GM23338 (cell line): ENCODE measurements around the gene RAMP1. TPM values are rescaled to one million over a fixed set of nuclear protein-coding genes. Genes with fewer than 3 reads are reported as not detected.

ENCODE experiments used
- ATAC-seq: fragments of 200-7000 bp; cut with Tn5 transposase; 3 replicates; pipeline ENCODE4 v1.9.1; 2020
- DNase-seq: peaks from one replicate; pipeline ENCODE4 v3.0.0-alpha.2; 2015; ENCODE audit warnings: low spot score
- H2AFZ ChIP-seq: fragments of 200-600 bp; sonication (generic); 2 replicates; pipeline ENCODE4 v1.8.0; 2016; ENCODE audit warnings: antibody characterized with exemption, mild to moderate bottlenecking, moderate library complexity
- H3F3A ChIP-seq: fragments of 200-600 bp; sonication (generic); replicated peaks from 2 replicates; pipeline ENCODE4 v1.8.0; 2017; ENCODE audit warnings: antibody characterized with exemption, mixed run types, low read depth
- H3K27ac ChIP-seq: fragments of 200-600 bp; sonication (generic); 2 replicates; pipeline ENCODE4 v1.6.1; 2016; ENCODE audit warnings: low read depth
- H3K27me3 ChIP-seq: fragments of 200-600 bp; sonication (generic); 2 replicates; pipeline ENCODE4 v1.8.0; 2016; ENCODE audit warnings: mild to moderate bottlenecking, mixed run types, moderate library complexity; ENCODE audit not compliant: insufficient read depth
- H3K36me3 ChIP-seq: fragments of 200-600 bp; sonication (generic); 2 replicates; pipeline ENCODE4 v1.8.0; 2016; ENCODE audit warnings: mild to moderate bottlenecking; ENCODE audit not compliant: insufficient read depth
- H3K4me1 ChIP-seq: fragments of 200-600 bp; sonication (generic); 2 replicates; pipeline ENCODE4 v1.8.0; 2016; ENCODE audit warnings: mild to moderate bottlenecking, moderate library complexity; ENCODE audit not compliant: insufficient read depth
- H3K4me2 ChIP-seq: fragments of 200-600 bp; sonication (generic); 2 replicates; pipeline ENCODE4 v1.7.1; 2017; ENCODE audit warnings: mixed run types
- H3K4me3 ChIP-seq: fragments of 200-600 bp; sonication (generic); 2 replicates; pipeline ENCODE4 v1.6.1; 2016; ENCODE audit warnings: mixed run types
- H3K79me2 ChIP-seq: fragments of 200-600 bp; sonication (generic); replicated peaks from 2 replicates; pipeline ENCODE4 v1.8.0; 2017; ENCODE audit warnings: mild to moderate bottlenecking; ENCODE audit not compliant: insufficient read depth
- H3K9me2 ChIP-seq: fragments of 200-600 bp; sonication (generic); 2 replicates; pipeline ENCODE4 v1.8.0; 2017; ENCODE audit not compliant: insufficient read depth
- H4K20me1 ChIP-seq: fragments of 200-600 bp; sonication (generic); replicated peaks from 2 replicates; pipeline ENCODE4 v1.8.0; 2017; ENCODE audit warnings: mild to moderate bottlenecking; ENCODE audit not compliant: insufficient read depth
- H3K27ac Mint-ChIP-seq: 2 replicates; pipeline ENCODE4 v1.8.0; 2020; ENCODE audit warnings: inconsistent platforms, mild to moderate bottlenecking, moderate library complexity, mixed read lengths
- H3K27me3 Mint-ChIP-seq: 3 replicates; pipeline ENCODE4 v1.8.0; 2022; ENCODE audit warnings: low read depth, mild to moderate bottlenecking, moderate library complexity, mixed read lengths, inconsistent platforms; ENCODE audit not compliant: insufficient read depth, poor library complexity
- H3K36me3 Mint-ChIP-seq: 3 replicates; pipeline ENCODE4 v1.8.0; 2021; ENCODE audit warnings: low read depth, mild to moderate bottlenecking, inconsistent platforms, moderate library complexity, mixed read lengths
- H3K4me1 Mint-ChIP-seq: 3 replicates; pipeline ENCODE4 v1.8.0; 2020; ENCODE audit warnings: mild to moderate bottlenecking, inconsistent platforms, mixed read lengths
- H3K4me3 Mint-ChIP-seq: 3 replicates; pipeline ENCODE4 v1.8.0; 2021; ENCODE audit warnings: moderate library complexity, mild to moderate bottlenecking, inconsistent platforms, mixed read lengths
- H3K9me3 Mint-ChIP-seq: 3 replicates; pipeline ENCODE4 v1.8.0; 2020; ENCODE audit warnings: moderate library complexity, mild to moderate bottlenecking, inconsistent platforms, mixed read lengths
- CREB1 ChIP-seq: fragments of 250-450 bp; sonication (Bioruptor Pico); IDR thresholded peaks from 2 replicates; pipeline ENCODE4 v1.5.0; 2020; ENCODE audit warnings: low read depth, mild to moderate bottlenecking, moderate library complexity
- CTCF ChIP-seq, 2 experiments: fragments of 200-600 bp in 1 of 2; sonication (generic) in 1 of 2; conservative IDR thresholded peaks; 2 replicates each; pipeline versions ENCODE4 v1.5.1 to v1.6.1; 2016 to 2017; ENCODE audit warnings: antibody characterized with exemption in 2 of 2, low read depth in 2 of 2, mild to moderate bottlenecking in 2 of 2, moderate library complexity in 1 of 2
- ETS1 ChIP-seq: IDR thresholded peaks from 2 replicates; pipeline ENCODE4 v1.6.1; 2016; ENCODE audit warnings: antibody characterized with exemption
- EZH2 ChIP-seq: fragments of 200-600 bp; sonication (generic); IDR thresholded peaks from one replicate; pipeline ENCODE4 v1.8.0; 2017; ENCODE audit warnings: antibody characterized with exemption, mild to moderate bottlenecking, low read depth; ENCODE audit not compliant: unreplicated experiment
- EZH2phosphoT487 ChIP-seq: fragments of 200-600 bp; sonication (generic); IDR thresholded peaks from one replicate; pipeline ENCODE4 v1.8.1; 2018; ENCODE audit warnings: antibody characterized with exemption; ENCODE audit not compliant: unreplicated experiment
- JUNB ChIP-seq: IDR thresholded peaks from one replicate; pipeline ENCODE4 v1.6.1; 2016; ENCODE audit warnings: antibody characterized with exemption; ENCODE audit not compliant: unreplicated experiment
- NANOG ChIP-seq: IDR thresholded peaks from 2 replicates; pipeline ENCODE4 v1.6.1; 2016; ENCODE audit warnings: antibody characterized with exemption, borderline replicate concordance
- POLR2AphosphoS5 ChIP-seq: IDR thresholded peaks from 2 replicates; pipeline ENCODE4 v1.6.1; 2016; ENCODE audit warnings: antibody characterized with exemption, low read depth
- STAT1 ChIP-seq: IDR thresholded peaks from one replicate; pipeline ENCODE4 v1.6.1; 2016; ENCODE audit warnings: antibody characterized with exemption; ENCODE audit not compliant: unreplicated experiment
- ZNF114 ChIP-seq: fragments of 250-450 bp; sonication (Bioruptor Pico); IDR thresholded peaks from 2 replicates; pipeline ENCODE4 v1.5.0; 2020; ENCODE audit warnings: mild to moderate bottlenecking, moderate library complexity
- ZNF331 ChIP-seq: fragments of 250-450 bp; sonication (Bioruptor Pico); IDR thresholded peaks from 2 replicates; pipeline ENCODE4 v1.5.0; 2020; ENCODE audit warnings: low read depth, mild to moderate bottlenecking, moderate library complexity
- ZNF462 ChIP-seq: fragments of 250-450 bp; sonication (Bioruptor Pico); IDR thresholded peaks from 2 replicates; pipeline ENCODE4 v1.5.0; 2020; ENCODE audit warnings: mild to moderate bottlenecking, moderate library complexity
- polyA plus RNA-seq: library from polyadenylated mRNA; unstranded; fragments of >200 nt; fragmentation: Nextera tagmentation; extraction: Ambion mirVana; gene quantifications from 2 replicates; pipeline ENCODE4 v1.2.1, GENCODE V29; 2016
- total RNA-seq: library from RNA; depleted of rRNA; stranded (reverse); fragments of >200 nt; shearing (Covaris generic); gene quantifications from 2 replicates; pipeline ENCODE4 v1.2.3, GENCODE V29; 2014

RAMP1 gene
- total and polyA plus RNA-seq, 2 experiments from 2014 or later: 1.7 to 3.3 TPM

GRCh38 chr2:237870126-237870525 is 10.7 kb downstream of the RAMP1 start:
- Histone ChIP-seq H3F3A (no peaks in the 10 kb centered on the region), H3K4me1 (no peaks in the 10 kb centered on the region), H3K4me2 (no peak overlapping the region), H3K27me3 (no peaks in the 10 kb centered on the region), H3K36me3 (no peaks in the 10 kb centered on the region), H3K79me2 (no peaks in the 10 kb centered on the region), H2AFZ (no peak overlapping the region), H3K9me2 (no peaks in the 10 kb centered on the region), H3K4me3 (no peak overlapping the region), H3K27ac (no peak overlapping the region), H4K20me1 (no peaks in the 10 kb centered on the region)
- no peak for DNase-seq
- no peak for TF ChIP-seq ZNF331 (CRISPR knock-in tag)
- no peak for TF ChIP-seq JUNB
- TF ChIP-seq NANOG: no peak
- no peak for TF ChIP-seq EZH2
- no peak for TF ChIP-seq POLR2AphosphoS5
- Mint-ChIP-seq H3K36me3 (no peaks in the 10 kb centered on the region; the same call in 2 of the 3 replicates), H3K9me3 (peaks cover 2% of the 10 kb centered on the region; the same call in 1 of the 3 replicates), H3K27ac (no peak overlapping the region), H3K27me3 (peaks cover 6% of the 10 kb centered on the region), H3K4me1 (peaks cover 7% of the 10 kb centered on the region; the same call in 2 of the 3 replicates), H3K4me3 (no peak overlapping the region)
- ATAC-seq: no peak

GRCh38 chr2:237870754-237871651 is 11.6 kb downstream of the RAMP1 start:
- no peak overlapping the region for H3K27ac Mint-ChIP-seq
- no peaks in the 10 kb centered on the region for H3K36me3 ChIP-seq
- TF ChIP-seq CTCF (conservative IDR thresholded peaks at IDR 0.05; ENCODE audit: low read depth in 2 of 2): no peak
- no peak for TF ChIP-seq ZNF331 (CRISPR knock-in tag)
- no peak for TF ChIP-seq ZNF462
- no peak for TF ChIP-seq ZNF114 (CRISPR knock-in tag)
- TF ChIP-seq JUNB: no peak
- no peak for TF ChIP-seq CREB1 (CRISPR knock-in tag)
- TF ChIP-seq STAT1: no peak
- TF ChIP-seq EZH2phosphoT487: no peak
- no peak for TF ChIP-seq POLR2AphosphoS5
- TF ChIP-seq ETS1: no peak
- no peak for TF ChIP-seq NANOG

More at GRCh38 chr2:237870754-237871651, 11.6 kb downstream of the RAMP1 start:
- no peak overlapping the region for H3K4me2 ChIP-seq
- no peak overlapping the region for H3K4me3 ChIP-seq
- H3K27me3 Mint-ChIP-seq: peaks cover 9% of the 10 kb centered on the region
- H3K27ac ChIP-seq: no peak overlapping the region
- H4K20me1 ChIP-seq: no peaks in the 10 kb centered on the region
- H3K4me3 Mint-ChIP-seq: no peak overlapping the region
- no peak for ATAC-seq
- no peaks in the 10 kb centered on the region for H3K79me2 ChIP-seq
- no peaks in the 10 kb centered on the region for H3K4me1 Mint-ChIP-seq
- H3K4me1 ChIP-seq: no peaks in the 10 kb centered on the region
- H3F3A ChIP-seq: no peaks in the 10 kb centered on the region
- H3K9me2 ChIP-seq: no peaks in the 10 kb centered on the region
- H2AFZ ChIP-seq: no peak overlapping the region
- H3K9me3 Mint-ChIP-seq: peaks cover 2% of the 10 kb centered on the region; the same call in 1 of the 3 replicates
- no peaks in the 10 kb centered on the region for H3K27me3 ChIP-seq
- H3K36me3 Mint-ChIP-seq: no peaks in the 10 kb centered on the region; the same call in 2 of the 3 replicates
- no peak for DNase-seq
